H1 (cell line): ENCODE data around the gene UBE2D2. TPM values are rescaled to one million over a fixed set of nuclear protein-coding genes. Genes with fewer than 3 reads are reported as not detected.

Experiments used
- CTCF ChIA-PET: fragments of 300-600 bp; sonication (Branson Sonifier 250); formaldehyde crosslinking; loops from one replicate; lab custom pipeline; 2021; ENCODE audit not compliant: partially characterized antibody; lab: Charles Lee
- POLR2A ChIA-PET: fragments of 300-600 bp; sonication (Branson Sonifier 250); formaldehyde crosslinking; loops from one replicate; lab custom pipeline; 2021; ENCODE audit warnings: inconsistent platforms; ENCODE audit not compliant: partially characterized antibody; lab: Charles Lee
- DNase-seq, 2 experiments: peaks; one replicate each; pipeline versions ENCODE4 v3.0.0 to v3.0.0-alpha.2; 2010 to 2022; ENCODE audit warnings: low spot score in 2 of 2, low read depth in 1 of 2, mixed read lengths in 1 of 2
- FAIRE-seq: peaks from 2 replicates; lab custom pipeline; 2011; peaks lifted over from hg19 to GRCh38; lab: Jason Lieb, UNC
- H2AFZ ChIP-seq: 2 replicates; pipeline ENCODE4 v1.8.1; 2012; ENCODE audit warnings: low read length, inconsistent platforms
- H2AK5ac ChIP-seq: 2 replicates; pipeline ENCODE4 v1.6.1; 2013; ENCODE audit warnings: low read depth, low read length
- H2BK120ac ChIP-seq: replicated peaks from 2 replicates; pipeline ENCODE3; 2013; ENCODE audit warnings: low read depth, low read length, inconsistent platforms
- H2BK12ac ChIP-seq: 2 replicates; pipeline ENCODE4 v1.6.1; 2013; ENCODE audit warnings: low read depth, low read length
- H2BK15ac ChIP-seq: 2 replicates; pipeline ENCODE4 v1.6.1; 2013; ENCODE audit warnings: low read length
- H2BK20ac ChIP-seq: 2 replicates; pipeline ENCODE4 v1.6.1; 2013; ENCODE audit warnings: low read length
- H2BK5ac ChIP-seq: 2 replicates; pipeline ENCODE4 v1.6.1; 2013; ENCODE audit warnings: low read depth, low read length
- H3K14ac ChIP-seq: 2 replicates; pipeline ENCODE4 v1.6.1; 2013; ENCODE audit warnings: inconsistent platforms; ENCODE audit not compliant: insufficient read length
- H3K18ac ChIP-seq: 2 replicates; pipeline ENCODE4 v1.6.1; 2013; ENCODE audit warnings: low read length; ENCODE audit errors: extremely low read depth
- H3K23ac ChIP-seq: 2 replicates; pipeline ENCODE4 v1.6.1; 2013; ENCODE audit warnings: inconsistent platforms; ENCODE audit not compliant: insufficient read length
- H3K23me2 ChIP-seq: 2 replicates; pipeline ENCODE4 v1.6.1; 2013; ENCODE audit warnings: low read depth, low read length
- H3K27ac ChIP-seq: 2 replicates; pipeline ENCODE4 v1.6.1; 2011; ENCODE audit warnings: low read depth, low read length, inconsistent platforms
- H3K27me3 ChIP-seq, 4 experiments: replicated peaks in 1 of 4; 1 replicate in 1 of 4; 2 replicates in 3 of 4; pipeline versions ENCODE4 v1.6.1 to v1.8.1; 2011 to 2013; ENCODE audit warnings: low read length in 3 of 4, mild to moderate bottlenecking in 3 of 4, inconsistent platforms in 2 of 4, mixed read lengths in 2 of 4, moderate library complexity in 1 of 4; ENCODE audit not compliant: control insufficient read depth in 3 of 4, insufficient read depth in 3 of 4; ENCODE audit errors: extremely low read depth in 1 of 4
- H3K36me3 ChIP-seq, 4 experiments: 2 replicates each; pipeline versions ENCODE4 v1.6.1 to v1.8.1; 2011 to 2013; ENCODE audit warnings: mild to moderate bottlenecking in 4 of 4, low read length in 3 of 4, moderate library complexity in 2 of 4, control low read depth in 1 of 4, inconsistent platforms in 1 of 4; ENCODE audit not compliant: insufficient read depth in 4 of 4, control insufficient read depth in 2 of 4
- H3K4ac ChIP-seq: replicated peaks from 2 replicates; pipeline ENCODE3; 2013; ENCODE audit warnings: low read length, low read depth, mixed read lengths, inconsistent platforms; ENCODE audit not compliant: insufficient read length
- H3K4me1 ChIP-seq, 4 experiments: replicated peaks in 1 of 4; 1 replicate in 1 of 4; 2 replicates in 3 of 4; pipeline versions ENCODE4 v1.6.1 to v1.8.1; 2011 to 2013; ENCODE audit warnings: low read length in 3 of 4, inconsistent platforms in 2 of 4, mixed read lengths in 1 of 4; ENCODE audit not compliant: insufficient read depth in 4 of 4, control insufficient read depth in 3 of 4
- H3K4me2 ChIP-seq, 2 experiments: 2 replicates each; pipeline versions ENCODE4 v1.6.1 to v1.8.1; 2011 to 2013; ENCODE audit warnings: low read depth in 2 of 2, low read length in 2 of 2, control low read depth in 1 of 2, inconsistent platforms in 1 of 2, mild to moderate bottlenecking in 1 of 2; ENCODE audit not compliant: insufficient read depth in 1 of 2
- H3K4me3 ChIP-seq, 4 experiments: fragments of 200-600, 300-600 bp in 1 of 4; sonication (generic), shearing (Covaris generic), sonication (Bioruptor Twin) in 1 of 4; 2 replicates each; pipeline versions ENCODE4 v1.5.1 to v1.8.1; 2011 to 2016; ENCODE audit warnings: low read length in 4 of 4, low read depth in 3 of 4, control low read depth in 2 of 4, inconsistent platforms in 2 of 4, mild to moderate bottlenecking in 2 of 4, mixed read lengths in 1 of 4, moderate library complexity in 1 of 4; ENCODE audit not compliant: insufficient read depth in 2 of 4; ENCODE audit errors: extremely low read depth in 1 of 4
- H3K56ac ChIP-seq: replicated peaks from 2 replicates; pipeline ENCODE3; 2013; ENCODE audit warnings: low read depth, mild to moderate bottlenecking, mixed read lengths, low read length, inconsistent platforms; ENCODE audit not compliant: insufficient read length
- H3K79me1 ChIP-seq: 2 replicates; pipeline ENCODE4 v1.6.1; 2013; ENCODE audit warnings: low read depth, low read length, control low read depth
- H3K79me2 ChIP-seq, 2 experiments: 2 replicates each; pipeline versions ENCODE4 v1.6.1 to v1.8.1; 2012 to 2013; ENCODE audit warnings: low read length in 2 of 2, mild to moderate bottlenecking in 2 of 2, inconsistent platforms in 1 of 2; ENCODE audit not compliant: insufficient read depth in 2 of 2, control insufficient read depth in 1 of 2
- H3K9ac ChIP-seq, 4 experiments: replicated peaks in 1 of 4; 1 replicate in 1 of 4; 2 replicates in 3 of 4; pipeline versions ENCODE4 v1.6.1 to v1.8.1; 2011 to 2013; ENCODE audit warnings: low read depth in 3 of 4, low read length in 3 of 4, control low read depth in 2 of 4, mild to moderate bottlenecking in 2 of 4, moderate library complexity in 2 of 4, inconsistent platforms in 1 of 4; ENCODE audit errors: extremely low read depth in 1 of 4
- H3K9me3 ChIP-seq, 2 experiments: 2 replicates each; pipeline versions ENCODE4 v1.6.1 to v1.8.1; 2012 to 2013; ENCODE audit warnings: mild to moderate bottlenecking in 2 of 2, moderate library complexity in 2 of 2, control low read depth in 1 of 2, inconsistent platforms in 1 of 2, low read depth in 1 of 2, low read length in 1 of 2, mixed read lengths in 1 of 2; ENCODE audit not compliant: insufficient read depth in 2 of 2
- H4K20me1 ChIP-seq, 2 experiments: replicated peaks in 1 of 2; 2 replicates each; pipeline versions ENCODE3 to v1.8.1; 2011 to 2013; ENCODE audit warnings: inconsistent platforms in 2 of 2, low read length in 2 of 2, mild to moderate bottlenecking in 1 of 2; ENCODE audit not compliant: insufficient read depth in 2 of 2, control insufficient read depth in 1 of 2
- H4K5ac ChIP-seq: 2 replicates; pipeline ENCODE4 v1.6.1; 2013; ENCODE audit warnings: low read length, low read depth, mixed read lengths, inconsistent platforms; ENCODE audit not compliant: insufficient read length
- H4K8ac ChIP-seq: 2 replicates; pipeline ENCODE4 v1.8.0; 2013; ENCODE audit warnings: mild to moderate bottlenecking, moderate library complexity, low read length, inconsistent platforms; ENCODE audit not compliant: insufficient read depth; ENCODE audit errors: extremely low read depth
- H4K91ac ChIP-seq: replicated peaks from 2 replicates; pipeline ENCODE3; 2013; ENCODE audit warnings: low read length, mixed read lengths, inconsistent platforms; ENCODE audit not compliant: insufficient read length
- ASH2L ChIP-seq: fragments of 200-600, 300-600 bp; sonication (generic); IDR thresholded peaks from one replicate; pipeline ENCODE4 v1.7.1; 2017; ENCODE audit warnings: low read length
- GABPA ChIP-seq: IDR thresholded peaks from 2 replicates; pipeline ENCODE4 v1.6.1; 2011; ENCODE audit warnings: mild to moderate bottlenecking, low read length, moderate library complexity, borderline replicate concordance; ENCODE audit not compliant: insufficient read depth
- GTF2F1 ChIP-seq: IDR thresholded peaks from 2 replicates; pipeline ENCODE4 v1.6.1; 2012; ENCODE audit warnings: low read depth, low read length, improper control_type of control experiment, borderline replicate concordance
- PHF8 ChIP-seq: fragments of 200-600 bp; sonication (generic); conservative IDR thresholded peaks from 2 replicates; pipeline ENCODE4 v1.7.1; 2012; ENCODE audit warnings: low read depth, mild to moderate bottlenecking, inconsistent platforms, low read length, moderate library complexity
- TAF7 ChIP-seq: optimal IDR thresholded peaks from 2 replicates; pipeline ENCODE3; 2011; ENCODE audit warnings: low read depth, mild to moderate bottlenecking, inconsistent platforms, low read length, moderate library complexity, borderline replicate concordance
- YY1 ChIP-seq: IDR thresholded peaks from 2 replicates; pipeline ENCODE4 v1.6.1; 2011; ENCODE audit warnings: low read depth, mild to moderate bottlenecking, low read length
- WGBS, 2 experiments: shearing (Covaris generic) in 1 of 2; methylation state at CpG; one replicate each; pipeline versions ENCODE4 v1.1.6 to v1.1.7; 2013 to 2015; ENCODE audit warnings: low lambda C conversion rate in 2 of 2, mixed read lengths in 2 of 2, inconsistent platforms in 1 of 2, low coverage in 1 of 2, missing lambda C conversion rate in 1 of 2; ENCODE audit not compliant: insufficient replicate concordance in 2 of 2, insufficient coverage in 1 of 2, insufficient read length in 1 of 2; ENCODE audit errors: extremely low coverage in 1 of 2, missing lambda C conversion rate in 1 of 2; 5-methylcytosine and 5-hydroxymethylcytosine counted together
- polyA plus RNA-seq, 7 experiments: library from polyadenylated mRNA; depleted of rRNA in 3 of 7; stranded (reverse) in 5 of 7; unstranded in 2 of 7; fragments of >200 nt in 5 of 7; fragments of 200-250 nt in 2 of 7; gene quantifications; 1 replicate in 5 of 7; 2 replicates in 1 of 7; 4 replicates in 1 of 7; pipeline versions ENCODE4 v1.2.1 to v1.2.3, GENCODE V29; 2011 to 2013; ENCODE audit warnings: missing spikeins in 2 of 7, mixed read lengths in 2 of 7
- total RNA-seq: library from RNA; stranded (reverse); fragmentation: NEBNext Ultra II Directional; extraction: Animal tissue kit (Norgen Biotek cat#: 25700); gene quantifications from 2 replicates; pipeline ENCODE4 v1.2.1, GENCODE V29; 2021
- TF ChIP-seq, protein P1 (sequence below): IDR thresholded peaks from 2 replicates; pipeline ENCODE4 v1.6.1; 2012; ENCODE audit warnings: inconsistent platforms
- TF ChIP-seq, protein P2 (sequence below): IDR thresholded peaks from 2 replicates; pipeline ENCODE4 v1.6.1; 2012; ENCODE audit warnings: inconsistent platforms

The UBE2D2 gene
- total and polyA plus RNA-seq, 2 of the 8 experiments (the other 6 are each of a cell fraction or from before 2014, with no cell fraction given): 66.9 to 203 TPM

DNA sequence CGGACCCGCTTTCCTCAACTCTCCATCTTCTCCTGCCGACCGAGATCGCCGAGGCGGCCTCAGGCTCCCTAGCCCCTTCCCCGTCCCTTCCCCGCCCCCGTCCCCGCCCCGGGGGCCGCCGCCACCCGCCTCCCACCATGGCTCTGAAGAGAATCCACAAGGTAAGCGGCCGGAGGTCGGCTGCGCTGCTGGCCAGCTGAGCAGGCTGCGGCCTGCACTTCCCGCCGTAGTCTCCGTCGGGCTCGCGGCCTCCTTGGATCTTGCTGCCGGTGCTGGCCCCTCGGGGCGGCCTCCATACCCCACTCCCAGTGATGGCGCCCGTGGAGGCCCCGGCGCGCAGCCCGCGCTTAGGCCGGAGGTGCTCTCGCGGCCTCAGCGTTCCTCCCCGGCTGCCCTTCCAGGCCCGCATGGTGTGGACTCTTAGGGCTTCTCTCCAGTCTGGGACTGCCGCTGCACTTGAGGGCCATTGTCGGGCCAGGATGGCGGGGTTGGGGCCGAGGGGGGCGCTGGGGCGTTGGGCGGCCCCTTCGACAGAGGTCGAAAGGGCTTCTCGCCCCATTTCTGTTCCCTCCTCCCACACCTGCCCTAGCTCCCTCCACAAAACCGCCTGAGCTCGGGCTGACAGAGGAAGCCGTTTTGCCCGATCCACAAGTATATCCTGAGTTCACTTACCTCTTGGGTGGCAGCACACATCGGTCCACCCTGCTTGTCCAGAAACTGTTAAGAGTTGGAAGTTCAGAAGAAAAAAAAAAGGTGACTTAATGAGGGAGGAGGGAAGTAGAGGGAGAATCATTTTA lies 714 bp downstream of the UBE2D2 start:
- Histone ChIP-seq H4K20me1 (peaks cover 8 to 10% of the 10 kb centered on the region in 2 experiments), H4K8ac (peak overlapping the region; percentile 93; the same call in 1 of the 2 replicates), H3K4me2 (peak overlapping the region; percentile 73 to 74), H3K14ac (no peak overlapping the region), H2BK15ac (no peak overlapping the region), H2AK5ac (no peak overlapping the region)
- CTCF ChIA-PET: interaction anchor here (0.7 to 6.8 kb wide), 10 partner anchors 12 to 835 kb away, joined by 3 to 43 read pairs (median 4); no protein-coding TSS in a partner anchor
- TF ChIP-seq, protein P1, sequence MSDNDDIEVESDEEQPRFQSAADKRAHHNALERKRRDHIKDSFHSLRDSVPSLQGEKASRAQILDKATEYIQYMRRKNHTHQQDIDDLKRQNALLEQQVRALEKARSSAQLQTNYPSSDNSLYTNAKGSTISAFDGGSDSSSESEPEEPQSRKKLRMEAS: 0 out of 2 replicates have a peak, but pooled peaks have one; percentile 31
- TF ChIP-seq, protein P2, sequence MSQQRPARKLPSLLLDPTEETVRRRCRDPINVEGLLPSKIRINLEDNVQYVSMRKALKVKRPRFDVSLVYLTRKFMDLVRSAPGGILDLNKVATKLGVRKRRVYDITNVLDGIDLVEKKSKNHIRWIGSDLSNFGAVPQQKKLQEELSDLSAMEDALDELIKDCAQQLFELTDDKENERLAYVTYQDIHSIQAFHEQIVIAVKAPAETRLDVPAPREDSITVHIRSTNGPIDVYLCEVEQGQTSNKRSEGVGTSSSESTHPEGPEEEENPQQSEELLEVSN: no peak
- peak; percentile 73 for TF ChIP-seq YY1
- peak; percentile 27 for TF ChIP-seq TAF7
- peak; percentile 61 for TF ChIP-seq ASH2L
- TF ChIP-seq GTF2F1: no peak
- TF ChIP-seq GABPA: no peak
- peak; percentile 46 for TF ChIP-seq PHF8
- TF ChIP-seq, all 59 proteins: peak for 5
- H3K23ac ChIP-seq: no peak overlapping the region
- peak overlapping the region; percentile 96 for H4K5ac ChIP-seq
- H3K27ac ChIP-seq: peak overlapping the region; percentile 80; the same call in 1 of the 2 replicates
- peak overlapping the region; percentile 79 to 89 (median 82) for H3K9ac ChIP-seq
- no peak for FAIRE-seq
- H3K4ac ChIP-seq: no peak overlapping the region
- peak overlapping the region; percentile 65 to 98 (median 80) for H3K4me3 ChIP-seq
- H3K36me3 ChIP-seq: peaks cover 0 to 28% (median 3%) of the 10 kb centered on the region in 4 experiments; a peak in 3 of 8 replicates
- no peak overlapping the region for H2BK12ac ChIP-seq
- peak overlapping the region; percentile 81; the same call in 1 of the 2 replicates for H2BK5ac ChIP-seq
- H3K79me1 ChIP-seq: peaks cover 2% of the 10 kb centered on the region; the same call in 1 of the 2 replicates
- 3% methylated on average over 31 of the region's 57 CpGs; no CpG with 5 or more reads in 1 of the 2 experiments for WGBS, 2 experiments
- no peak overlapping the region for H2AFZ ChIP-seq
- H2BK20ac ChIP-seq: no peak overlapping the region
- POLR2A ChIA-PET: interaction anchor here (0.6 to 7.7 kb wide), 28 partner anchors 8 to 267 kb away, joined by 3 to 49 read pairs (median 6); partner anchors contain the start of genes DNAJC18, PAIP2 and STING1
- H3K79me2 ChIP-seq: peaks cover 30 to 52% of the 10 kb centered on the region in 2 experiments
- peaks cover 0 to 4% (median 4%) of the 10 kb centered on the region in 4 experiments; a peak in 5 of 7 replicates for H3K4me1 ChIP-seq
- H2BK120ac ChIP-seq: no peak overlapping the region
- no peaks in the 10 kb centered on the region for H3K27me3 ChIP-seq
- peak in 1 of 2 experiments; percentile 72 for DNase-seq
- peaks cover 5% of the 10 kb centered on the region; the same call in 1 of the 2 replicates for H3K23me2 ChIP-seq
- peak overlapping the region; percentile 79 for H3K56ac ChIP-seq
- H3K9me3 ChIP-seq: no peaks in the 10 kb centered on the region
- H3K18ac ChIP-seq: peak overlapping the region; percentile 97
- H4K91ac ChIP-seq: no peak overlapping the region
